B cell (primary cell): ENCODE measurements around the gene ENPP4.

Experiments
- EZH2 ChIP-seq: IDR thresholded peaks from 2 replicates; pipeline ENCODE4 v1.6.1; 2012; ENCODE audit warnings: borderline replicate concordance, low read depth, mild to moderate bottlenecking, moderate library complexity, low read length; ENCODE audit not compliant: insufficient read depth, poor library complexity, severe bottlenecking
- TF ChIP-seq, protein P1 (sequence below): fragments of 200-600 bp; IDR thresholded peaks from one replicate; pipeline ENCODE4 v1.8.0; 2022; ENCODE audit warnings: antibody characterized with exemption, mild to moderate bottlenecking

DNA sequence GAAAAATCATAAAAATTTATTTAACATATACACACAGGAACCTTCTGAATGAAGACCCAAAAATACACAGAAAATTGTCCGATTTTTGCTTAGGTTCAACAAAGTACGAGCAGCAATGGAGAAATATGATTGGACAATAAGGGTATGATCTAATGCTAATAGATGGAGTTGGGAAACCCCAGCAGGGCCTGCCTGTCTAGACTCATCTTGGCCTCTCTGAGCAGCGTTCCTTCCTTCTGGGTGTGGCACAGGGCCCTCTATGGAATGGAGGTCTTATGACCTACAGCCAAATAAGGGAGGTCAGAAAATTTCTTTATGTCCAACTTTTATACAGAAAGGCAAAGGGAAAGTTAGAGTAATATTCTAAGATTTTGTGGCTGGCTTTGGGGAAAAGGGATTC, 27.7 kb upstream of the ENPP4 start:
- TF ChIP-seq, protein P1, sequence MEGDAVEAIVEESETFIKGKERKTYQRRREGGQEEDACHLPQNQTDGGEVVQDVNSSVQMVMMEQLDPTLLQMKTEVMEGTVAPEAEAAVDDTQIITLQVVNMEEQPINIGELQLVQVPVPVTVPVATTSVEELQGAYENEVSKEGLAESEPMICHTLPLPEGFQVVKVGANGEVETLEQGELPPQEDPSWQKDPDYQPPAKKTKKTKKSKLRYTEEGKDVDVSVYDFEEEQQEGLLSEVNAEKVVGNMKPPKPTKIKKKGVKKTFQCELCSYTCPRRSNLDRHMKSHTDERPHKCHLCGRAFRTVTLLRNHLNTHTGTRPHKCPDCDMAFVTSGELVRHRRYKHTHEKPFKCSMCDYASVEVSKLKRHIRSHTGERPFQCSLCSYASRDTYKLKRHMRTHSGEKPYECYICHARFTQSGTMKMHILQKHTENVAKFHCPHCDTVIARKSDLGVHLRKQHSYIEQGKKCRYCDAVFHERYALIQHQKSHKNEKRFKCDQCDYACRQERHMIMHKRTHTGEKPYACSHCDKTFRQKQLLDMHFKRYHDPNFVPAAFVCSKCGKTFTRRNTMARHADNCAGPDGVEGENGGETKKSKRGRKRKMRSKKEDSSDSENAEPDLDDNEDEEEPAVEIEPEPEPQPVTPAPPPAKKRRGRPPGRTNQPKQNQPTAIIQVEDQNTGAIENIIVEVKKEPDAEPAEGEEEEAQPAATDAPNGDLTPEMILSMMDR = no peak
- TF ChIP-seq EZH2 = no peak
